PFSK-1 (cell line): ENCODE results near the gene TBCA.

Experiments
- POLR2AphosphoS5 ChIP-seq: IDR thresholded peaks from 2 replicates; pipeline ENCODE4 v1.6.1; 2012; ENCODE audit warnings: low read depth, mild to moderate bottlenecking, control low read depth, low read length, moderate library complexity
- REST ChIP-seq, 2 experiments: IDR thresholded peaks; 2 replicates each; pipeline versions ENCODE4 v1.6.1 to v1.8.0; 2011 to 2012; ENCODE audit warnings: low read depth in 2 of 2, low read length in 2 of 2, control low read depth in 1 of 2, inconsistent platforms in 1 of 2, mild to moderate bottlenecking in 1 of 2, moderate library complexity in 1 of 2; ENCODE audit not compliant: insufficient read depth in 1 of 2
- SIN3A ChIP-seq: IDR thresholded peaks from 2 replicates; pipeline ENCODE4 v1.6.1; 2012; ENCODE audit warnings: mild to moderate bottlenecking, low read length, moderate library complexity, borderline replicate concordance; ENCODE audit not compliant: insufficient read depth
- TAF1 ChIP-seq: IDR thresholded peaks from 2 replicates; pipeline ENCODE4 v1.6.1; 2012; ENCODE audit warnings: low read length, control low read depth, borderline replicate concordance; ENCODE audit not compliant: insufficient read depth

GRCh38 chr5:77696120-77696519, 80.0 kb downstream of the TBCA start:
- no peak for TF ChIP-seq POLR2AphosphoS5
- TF ChIP-seq REST (IDR thresholded peaks at IDR 0.05; ENCODE audit: insufficient read depth in 1 of 2, low read depth in 2 of 2, low read length in 2 of 2) = no peak
- TF ChIP-seq TAF1 = no peak
- TF ChIP-seq SIN3A = no peak
